HL-60 (cell line): ENCODE data around the gene BLTP3B.
"Not testable (repeated sequence)": the region's sequence is repeated elsewhere in the genome, so short reads cannot be mapped to it uniquely, and the experiment has no call there.

ENCODE experiments used
- DNase-seq, 2 experiments: peaks; one replicate each; pipeline ENCODE4 v3.0.0-alpha.2; 2010 to 2020; ENCODE audit warnings: low read depth in 1 of 2, low spot score in 1 of 2
- H3K27ac ChIP-seq: fragments of 250-450 bp; sonication (Bioruptor Pico); replicated peaks from 2 replicates; pipeline ENCODE4 v1.5.1; 2020; ENCODE audit warnings: mild to moderate bottlenecking, moderate library complexity
- H3K27me3 ChIP-seq: fragments of 250-450 bp; sonication (Bioruptor Pico); 2 replicates; pipeline ENCODE4 v1.5.1; 2021; ENCODE audit warnings: mild to moderate bottlenecking, moderate library complexity; ENCODE audit not compliant: insufficient read depth, poor library complexity, severe bottlenecking
- H3K4me3 ChIP-seq: replicated peaks from 2 replicates; pipeline ENCODE4 v1.5.1; 2011; ENCODE audit warnings: mild to moderate bottlenecking, control low read depth, low read length; ENCODE audit not compliant: insufficient read depth
- GABPA ChIP-seq: IDR thresholded peaks from 2 replicates; pipeline ENCODE4 v1.6.1; 2012; ENCODE audit warnings: low read depth
- POLR2AphosphoS5 ChIP-seq: IDR thresholded peaks from 2 replicates; pipeline ENCODE4 v1.6.1; 2012; ENCODE audit warnings: low read depth
- SPI1 ChIP-seq: IDR thresholded peaks from 2 replicates; pipeline ENCODE4 v1.6.1; 2012; ENCODE audit warnings: low read depth, mild to moderate bottlenecking, borderline replicate concordance
- TF ChIP-seq, protein P1 (sequence below): IDR thresholded peaks from one replicate; pipeline ENCODE4 v1.5.1; 2011; ENCODE audit warnings: low read length, control low read depth, inconsistent platforms; ENCODE audit not compliant: insufficient read depth
- TF ChIP-seq, protein P2 (sequence below): IDR thresholded peaks from 2 replicates; pipeline ENCODE4 v1.6.1; 2012; ENCODE audit warnings: low read depth; ENCODE audit not compliant: insufficient replicate concordance

The BLTP3B gene

DNA sequence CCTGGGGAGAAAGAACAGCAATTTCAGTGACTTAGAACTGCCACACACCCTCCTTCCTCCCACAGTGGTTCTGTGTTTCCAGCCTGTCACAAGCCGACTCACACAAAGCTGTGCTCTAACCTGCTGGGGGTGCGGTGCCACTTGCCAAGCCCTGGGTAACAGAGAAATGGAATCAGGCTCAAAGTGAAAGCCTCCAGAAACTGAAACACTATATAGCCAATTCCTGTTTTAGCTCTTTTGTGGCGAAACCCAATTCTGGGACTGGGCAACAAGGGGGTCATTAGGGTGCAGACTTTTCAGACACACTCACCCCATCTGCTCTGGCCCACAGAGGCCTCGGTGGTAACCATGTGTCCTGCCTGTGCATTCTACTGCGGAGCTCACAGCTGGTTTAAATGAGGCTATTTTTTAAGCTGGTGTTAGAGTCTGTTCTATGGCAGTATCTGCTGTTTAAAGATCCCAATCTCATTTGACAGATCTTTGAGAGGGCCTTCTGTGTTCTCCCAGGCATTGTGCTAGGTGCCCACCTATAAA is 42.8 kb upstream of the BLTP3B start:
- TF ChIP-seq SPI1 (no peak), POLR2AphosphoS5 (no peak), GABPA (no peak)
- TF ChIP-seq, protein P1, sequence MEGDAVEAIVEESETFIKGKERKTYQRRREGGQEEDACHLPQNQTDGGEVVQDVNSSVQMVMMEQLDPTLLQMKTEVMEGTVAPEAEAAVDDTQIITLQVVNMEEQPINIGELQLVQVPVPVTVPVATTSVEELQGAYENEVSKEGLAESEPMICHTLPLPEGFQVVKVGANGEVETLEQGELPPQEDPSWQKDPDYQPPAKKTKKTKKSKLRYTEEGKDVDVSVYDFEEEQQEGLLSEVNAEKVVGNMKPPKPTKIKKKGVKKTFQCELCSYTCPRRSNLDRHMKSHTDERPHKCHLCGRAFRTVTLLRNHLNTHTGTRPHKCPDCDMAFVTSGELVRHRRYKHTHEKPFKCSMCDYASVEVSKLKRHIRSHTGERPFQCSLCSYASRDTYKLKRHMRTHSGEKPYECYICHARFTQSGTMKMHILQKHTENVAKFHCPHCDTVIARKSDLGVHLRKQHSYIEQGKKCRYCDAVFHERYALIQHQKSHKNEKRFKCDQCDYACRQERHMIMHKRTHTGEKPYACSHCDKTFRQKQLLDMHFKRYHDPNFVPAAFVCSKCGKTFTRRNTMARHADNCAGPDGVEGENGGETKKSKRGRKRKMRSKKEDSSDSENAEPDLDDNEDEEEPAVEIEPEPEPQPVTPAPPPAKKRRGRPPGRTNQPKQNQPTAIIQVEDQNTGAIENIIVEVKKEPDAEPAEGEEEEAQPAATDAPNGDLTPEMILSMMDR, result no peak
- TF ChIP-seq, protein P2, sequence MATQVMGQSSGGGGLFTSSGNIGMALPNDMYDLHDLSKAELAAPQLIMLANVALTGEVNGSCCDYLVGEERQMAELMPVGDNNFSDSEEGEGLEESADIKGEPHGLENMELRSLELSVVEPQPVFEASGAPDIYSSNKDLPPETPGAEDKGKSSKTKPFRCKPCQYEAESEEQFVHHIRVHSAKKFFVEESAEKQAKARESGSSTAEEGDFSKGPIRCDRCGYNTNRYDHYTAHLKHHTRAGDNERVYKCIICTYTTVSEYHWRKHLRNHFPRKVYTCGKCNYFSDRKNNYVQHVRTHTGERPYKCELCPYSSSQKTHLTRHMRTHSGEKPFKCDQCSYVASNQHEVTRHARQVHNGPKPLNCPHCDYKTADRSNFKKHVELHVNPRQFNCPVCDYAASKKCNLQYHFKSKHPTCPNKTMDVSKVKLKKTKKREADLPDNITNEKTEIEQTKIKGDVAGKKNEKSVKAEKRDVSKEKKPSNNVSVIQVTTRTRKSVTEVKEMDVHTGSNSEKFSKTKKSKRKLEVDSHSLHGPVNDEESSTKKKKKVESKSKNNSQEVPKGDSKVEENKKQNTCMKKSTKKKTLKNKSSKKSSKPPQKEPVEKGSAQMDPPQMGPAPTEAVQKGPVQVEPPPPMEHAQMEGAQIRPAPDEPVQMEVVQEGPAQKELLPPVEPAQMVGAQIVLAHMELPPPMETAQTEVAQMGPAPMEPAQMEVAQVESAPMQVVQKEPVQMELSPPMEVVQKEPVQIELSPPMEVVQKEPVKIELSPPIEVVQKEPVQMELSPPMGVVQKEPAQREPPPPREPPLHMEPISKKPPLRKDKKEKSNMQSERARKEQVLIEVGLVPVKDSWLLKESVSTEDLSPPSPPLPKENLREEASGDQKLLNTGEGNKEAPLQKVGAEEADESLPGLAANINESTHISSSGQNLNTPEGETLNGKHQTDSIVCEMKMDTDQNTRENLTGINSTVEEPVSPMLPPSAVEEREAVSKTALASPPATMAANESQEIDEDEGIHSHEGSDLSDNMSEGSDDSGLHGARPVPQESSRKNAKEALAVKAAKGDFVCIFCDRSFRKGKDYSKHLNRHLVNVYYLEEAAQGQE, result no peak
- Histone ChIP-seq H3K27me3 (no peaks in the 10 kb centered on the region), H3K27ac (no peak overlapping the region), H3K4me3 (no peak overlapping the region)
- DNase-seq, result no peak

DNA sequence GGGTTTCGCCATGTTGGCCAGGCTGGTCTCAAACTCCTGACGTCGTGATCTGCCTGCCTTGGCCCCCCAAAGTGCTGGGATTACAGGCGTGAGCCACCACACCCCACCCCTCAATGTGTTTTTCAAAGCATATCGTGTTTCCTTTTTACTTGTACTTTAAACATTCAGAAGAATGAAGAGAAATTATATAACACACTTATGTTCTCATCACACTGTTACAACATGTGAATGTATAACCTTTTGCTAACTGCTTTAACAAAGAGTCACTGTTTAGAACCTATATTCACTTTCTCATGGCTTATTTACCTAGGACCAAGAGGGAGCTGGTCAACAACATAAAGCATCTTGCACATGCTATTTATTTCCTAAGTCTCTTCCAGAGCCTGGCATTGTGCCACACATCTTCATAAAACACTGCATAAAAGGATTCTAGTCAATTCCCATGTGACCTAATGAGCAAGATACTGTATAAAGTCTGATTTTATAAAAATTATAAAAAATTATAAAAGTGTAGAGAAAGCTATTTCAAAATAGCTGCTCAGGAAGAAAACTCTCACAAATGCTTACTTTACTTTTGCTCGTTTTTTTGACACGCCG is 42.0 kb upstream of the BLTP3B start:
- TF ChIP-seq SPI1 (no peak), GABPA (no peak), POLR2AphosphoS5 (no peak)
- TF ChIP-seq, protein P2, result no peak
- TF ChIP-seq, protein P1, result no peak
- H3K27ac ChIP-seq, result no peak overlapping the region
- H3K27me3 ChIP-seq, result no peaks in the 10 kb centered on the region
- no peak for DNase-seq
- H3K4me3 ChIP-seq, result no peak overlapping the region

DNA sequence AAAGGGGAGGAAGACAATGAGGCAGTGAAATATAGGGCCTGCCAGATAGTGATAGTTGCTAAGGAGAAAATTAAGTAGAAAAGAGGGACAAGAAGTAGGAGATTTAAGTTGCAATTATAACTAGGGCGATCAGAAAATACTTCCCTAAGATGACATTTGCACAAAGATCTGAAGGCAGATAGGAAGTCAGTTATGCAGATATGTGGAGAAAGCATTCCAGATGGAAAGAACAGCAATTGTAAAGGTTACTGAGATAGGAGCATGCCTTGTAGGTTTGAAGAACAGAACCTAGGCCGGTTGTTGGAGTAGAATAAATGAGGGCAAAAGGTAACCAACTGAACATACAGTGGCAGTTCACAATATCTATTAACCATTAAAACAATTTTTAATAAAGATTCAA is 36.6 kb upstream of the BLTP3B start:
- no peak overlapping the region for H3K4me3 ChIP-seq
- TF ChIP-seq GABPA (no peak), SPI1 (no peak), POLR2AphosphoS5 (no peak)
- TF ChIP-seq, protein P2, result no peak
- TF ChIP-seq, protein P1, result no peak
- DNase-seq, result no peak
- H3K27ac ChIP-seq, result no peak overlapping the region
- no peaks in the 10 kb centered on the region for H3K27me3 ChIP-seq

DNA sequence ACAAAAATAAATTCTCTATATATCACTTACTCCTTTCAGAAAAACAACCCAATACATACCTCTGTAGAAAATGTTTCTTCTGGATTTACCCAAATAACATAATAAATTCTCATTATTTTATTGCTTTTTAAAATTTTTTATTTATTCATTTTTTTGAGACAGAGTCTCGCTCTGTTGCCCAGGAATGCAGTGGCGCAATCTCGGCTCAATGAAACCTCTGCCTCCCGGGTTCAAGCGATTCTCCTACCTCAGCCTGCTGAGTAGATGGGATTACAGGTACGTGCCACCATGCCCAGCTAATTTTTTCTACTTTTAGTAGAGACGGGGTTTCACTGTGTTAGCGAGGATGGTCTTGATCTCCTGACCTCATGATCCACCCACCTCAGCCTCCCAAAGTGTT is 33.8 kb upstream of the BLTP3B start:
- DNase-seq, H3K4me3 ChIP-seq, H3K27me3 ChIP-seq, H3K27ac ChIP-seq: not testable (repeated sequence)
